Fibroblast of lung (primary cell): ENCODE measurements around the gene GNB2. TPM values are rescaled to one million over a fixed set of nuclear protein-coding genes. Genes with fewer than 3 reads are reported as not detected.
"Not testable (repeated sequence)": the region's sequence is repeated elsewhere in the genome, so short reads cannot be mapped to it uniquely, and the experiment has no call there.

Source experiments
- DNase-seq, 2 donors: peaks; one replicate each; pipeline versions ENCODE4 v3.0.0 to v3.0.0-alpha.2; 2010; ENCODE audit warnings: low read depth in 2 of 2
- H2AFZ ChIP-seq: 2 replicates; pipeline ENCODE4 v1.5.1; 2012; ENCODE audit warnings: low read length, control low read depth, inconsistent platforms
- H3K27ac ChIP-seq: 2 replicates; pipeline ENCODE4 v1.5.1; 2011; ENCODE audit warnings: low read length, control low read depth; ENCODE audit not compliant: insufficient read depth
- H3K27me3 ChIP-seq: 2 replicates; pipeline ENCODE4 v1.5.1; 2011; ENCODE audit warnings: mild to moderate bottlenecking, low read length; ENCODE audit not compliant: control insufficient read depth, insufficient read depth
- H3K36me3 ChIP-seq: 2 replicates; pipeline ENCODE4 v1.5.1; 2011; ENCODE audit warnings: low read length; ENCODE audit not compliant: control insufficient read depth, insufficient read depth
- H3K4me1 ChIP-seq: 2 replicates; pipeline ENCODE4 v1.5.1; 2011; ENCODE audit warnings: low read length; ENCODE audit not compliant: control insufficient read depth, insufficient read depth; ENCODE audit errors: extremely low read depth
- H3K4me2 ChIP-seq: 2 replicates; pipeline ENCODE4 v1.5.1; 2011; ENCODE audit warnings: low read length, control low read depth; ENCODE audit not compliant: insufficient read depth; ENCODE audit errors: extremely low read depth
- H3K4me3 ChIP-seq, 4 experiments: fragments of 200-600 bp in 1 of 4; sonication (generic) in 1 of 4; replicated peaks in 1 of 4; 2 replicates each; pipeline ENCODE4 v1.5.1; 2011 to 2016; ENCODE audit warnings: low read length in 4 of 4, low read depth in 3 of 4, mild to moderate bottlenecking in 3 of 4, control low read depth in 2 of 4, inconsistent platforms in 1 of 4, mixed read lengths in 1 of 4; ENCODE audit not compliant: insufficient read depth in 1 of 4; ENCODE audit errors: control extremely low read depth in 1 of 4
- H3K79me2 ChIP-seq: 2 replicates; pipeline ENCODE4 v1.5.1; 2012; ENCODE audit warnings: mild to moderate bottlenecking, low read length, inconsistent platforms; ENCODE audit not compliant: control insufficient read depth, insufficient read depth
- H3K9ac ChIP-seq: 2 replicates; pipeline ENCODE4 v1.5.1; 2011; ENCODE audit warnings: mild to moderate bottlenecking, low read length, control low read depth; ENCODE audit not compliant: insufficient read depth
- H3K9me3 ChIP-seq: 2 replicates; pipeline ENCODE4 v1.5.1; 2012; ENCODE audit warnings: low read depth, low read length; ENCODE audit not compliant: control insufficient read depth, insufficient read depth
- H4K20me1 ChIP-seq: 2 replicates; pipeline ENCODE4 v1.5.1; 2011; ENCODE audit warnings: low read length; ENCODE audit not compliant: control insufficient read depth, insufficient read depth; ENCODE audit errors: extremely low read depth
- CTCF ChIP-seq, 2 donors: IDR thresholded peaks in 1 of 2; conservative IDR thresholded peaks in 1 of 2; 1 replicate in 1 of 2; 2 replicates in 1 of 2; pipeline ENCODE4 v1.5.1; 2011 to 2012; ENCODE audit warnings: low read length in 2 of 2, control low read depth in 1 of 2, inconsistent platforms in 1 of 2, low read depth in 1 of 2, mild to moderate bottlenecking in 1 of 2
- EZH2 ChIP-seq: IDR thresholded peaks from 2 replicates; pipeline ENCODE4 v1.5.1; 2012; ENCODE audit warnings: low read length, control low read depth, mild to moderate bottlenecking; ENCODE audit errors: missing control alignments
- polyA plus RNA-seq, 2 donors: library from polyadenylated mRNA; depleted of rRNA in 1 of 2; stranded (reverse) in 1 of 2; unstranded in 1 of 2; fragments of >200 nt; gene quantifications; 2 replicates each; pipeline ENCODE4 v1.2.1, GENCODE V29; 2011 to 2012; ENCODE audit warnings: missing spikeins in 1 of 2
- total RNA-seq: library from RNA; depleted of rRNA; stranded (reverse); fragments of >200 nt; gene quantifications from 2 replicates; pipeline ENCODE4 v1.2.1, GENCODE V29; 2014

The GNB2 gene
- total and polyA plus RNA-seq, 2 donors (not counting 1 experiment from before 2014, with no cell fraction given) = 85.2 to 145 TPM

- Histone ChIP-seq H3K27me3 (no peaks in the 10 kb centered on the region), H2AFZ (no peak overlapping the region), H4K20me1 (no peaks in the 10 kb centered on the region), H3K36me3 (no peaks in the 10 kb centered on the region), H3K27ac (no peak overlapping the region), H3K9me3 (no peaks in the 10 kb centered on the region), H3K9ac (no peak overlapping the region), H3K4me2 (no peak overlapping the region), H3K4me1 (no peaks in the 10 kb centered on the region), H3K79me2 (no peaks in the 10 kb centered on the region), H3K4me3 (no peak overlapping the region)
- TF ChIP-seq CTCF (conservative IDR thresholded peaks at IDR 0.05 in 1 of 2, IDR thresholded peaks at IDR 0.05 in 1 of 2; ENCODE audit: low read depth in 1 of 2, low read length in 2 of 2) (no peak), EZH2 (no peak)
- no peak for DNase-seq
Measured at GRCh38 chr7:100665168-100665726, 8.3 kb upstream of the GNB2 start.

GRCh38 chr7:100667331-100668068 lies 6.0 kb upstream of the GNB2 start:
- no peak for TF ChIP-seq CTCF (conservative IDR thresholded peaks at IDR 0.05 in 1 of 2, IDR thresholded peaks at IDR 0.05 in 1 of 2; ENCODE audit: low read depth in 1 of 2, low read length in 2 of 2)
- TF ChIP-seq EZH2 = no peak
- Histone ChIP-seq H3K4me3 (no peak overlapping the region), H3K4me1 (no peaks in the 10 kb centered on the region), H3K9me3 (no peaks in the 10 kb centered on the region), H4K20me1 (no peaks in the 10 kb centered on the region), H3K27me3 (no peaks in the 10 kb centered on the region), H3K9ac (no peak overlapping the region), H2AFZ (no peak overlapping the region), H3K4me2 (no peak overlapping the region), H3K79me2 (no peaks in the 10 kb centered on the region), H3K27ac (no peak overlapping the region), H3K36me3 (no peaks in the 10 kb centered on the region)
- no peak for DNase-seq

- no peak for DNase-seq
- H3K27me3 ChIP-seq = no peaks in the 10 kb centered on the region
- H4K20me1 ChIP-seq = no peaks in the 10 kb centered on the region
- no peak overlapping the region for H3K27ac ChIP-seq
- no peaks in the 10 kb centered on the region for H3K36me3 ChIP-seq
- no peak overlapping the region for H3K4me2 ChIP-seq
- TF ChIP-seq CTCF (conservative IDR thresholded peaks at IDR 0.05 in 1 of 2, IDR thresholded peaks at IDR 0.05 in 1 of 2; ENCODE audit: low read depth in 1 of 2, low read length in 2 of 2) = no peak
- no peak for TF ChIP-seq EZH2
- H3K79me2 ChIP-seq = no peaks in the 10 kb centered on the region
- H2AFZ ChIP-seq = no peak overlapping the region
- H3K4me1 ChIP-seq = no peaks in the 10 kb centered on the region
- H3K9ac ChIP-seq = no peak overlapping the region
- H3K4me3 ChIP-seq = no peak overlapping the region
- no peaks in the 10 kb centered on the region for H3K9me3 ChIP-seq
Measured at GRCh38 chr7:100668069-100668449, 5.5 kb upstream of the GNB2 start.

GRCh38 chr7:100669106-100669505 lies 4.4 kb upstream of the GNB2 start:
- not testable (repeated sequence) for H3K27me3 ChIP-seq, H3K4me2 ChIP-seq, H4K20me1 ChIP-seq, H3K36me3 ChIP-seq, H3K79me2 ChIP-seq, DNase-seq, H3K9ac ChIP-seq, H2AFZ ChIP-seq, H3K9me3 ChIP-seq, H3K4me3 ChIP-seq, H3K27ac ChIP-seq, H3K4me1 ChIP-seq
